HFF-Myc (cell line): ENCODE results near the gene DMRT2.

Source experiments
- DNase-seq: peaks from one replicate; pipeline ENCODE4 v3.0.0-alpha.2; 2011; ENCODE audit warnings: low read depth; ENCODE audit errors: extremely low read depth
- H3K4me3 ChIP-seq: replicated peaks from 2 replicates; pipeline ENCODE4 v1.5.1; 2011; ENCODE audit warnings: low read depth, mild to moderate bottlenecking, control low read depth, low read length
- CTCF ChIP-seq: IDR thresholded peaks from 2 replicates; pipeline ENCODE4 v1.5.1; 2012; ENCODE audit warnings: mild to moderate bottlenecking, low read depth, low read length, control low read depth; ENCODE audit errors: missing control alignments

Gene DMRT2

GRCh38 chr9:1026219-1026618 is 23.9 kb upstream of the DMRT2 start:
- no peak for DNase-seq

GRCh38 chr9:1028501-1029190 is 21.5 kb upstream of the DMRT2 start:
- no peak overlapping the region for H3K4me3 ChIP-seq
- TF ChIP-seq CTCF, result no peak
- DNase-seq, result no peak

More at GRCh38 chr9:1026219-1026618, 23.9 kb upstream of the DMRT2 start:
- no peak for TF ChIP-seq CTCF
- H3K4me3 ChIP-seq, result no peak overlapping the region

GRCh38 chr9:1031951-1032601 is 18.1 kb upstream of the DMRT2 start:
- TF ChIP-seq CTCF, result no peak
- no peak for DNase-seq
- H3K4me3 ChIP-seq, result no peak overlapping the region

- no peak for DNase-seq
- H3K4me3 ChIP-seq, result no peak overlapping the region
- no peak for TF ChIP-seq CTCF
Measured at GRCh38 chr9:1034271-1034670, 15.9 kb upstream of the DMRT2 start.

- H3K4me3 ChIP-seq, result no peak overlapping the region
- no peak for DNase-seq
- no peak for TF ChIP-seq CTCF
Measured at GRCh38 chr9:1039589-1039988, 10.6 kb upstream of the DMRT2 start.

GRCh38 chr9:1042466-1042865 is 7.7 kb upstream of the DMRT2 start:
- no peak overlapping the region for H3K4me3 ChIP-seq
- peak; percentile 27 for TF ChIP-seq CTCF
- DNase-seq, result no peak
